Renal cortical epithelial cell (primary cell): Measurements from ENCODE around the gene HOXA2. TPM values are rescaled to one million over a fixed set of nuclear protein-coding genes. Genes with fewer than 3 reads are reported as not detected.
A peak's percentile ranks its signal among the peaks of the same experiment; 100 is the strongest.

Experiments
- DNase-seq: peaks from one replicate; pipeline ENCODE4 v3.0.0-alpha.2; 2011; ENCODE audit warnings: low read depth
- total RNA-seq: library from RNA; depleted of rRNA; stranded (reverse); fragments of >200 nt; gene quantifications from 2 replicates; pipeline ENCODE4 v1.2.3, GENCODE V29; 2014

The HOXA2 gene
- total RNA-seq = 0.35 and 1.9 TPM in 2 replicates

GRCh38 chr7:27102581-27103442, at the start of gene HOXA2:
HOXA2 (minus strand) TSS chr7:27102683; CDS start chr7:27102500, 183 bp downstream.
- DNase-seq = peak; percentile 71

GRCh38 chr7:27151341-27151930, 49.0 kb upstream of the HOXA2 start:
- no peak for DNase-seq

GRCh38 chr7:27150568-27151340, 48.3 kb upstream of the HOXA2 start:
- no peak for DNase-seq

GRCh38 chr7:27149842-27150567, 47.5 kb upstream of the HOXA2 start:
- DNase-seq = no peak

- DNase-seq = no peak
Observed at GRCh38 chr7:27148756-27149641, 46.5 kb upstream of the HOXA2 start.

- DNase-seq = no peak
Observed at GRCh38 chr7:27148031-27148755, 45.7 kb upstream of the HOXA2 start.

- no peak for DNase-seq
Observed at GRCh38 chr7:27147199-27148030, 44.9 kb upstream of the HOXA2 start, which contains the start of gene HOXA6. HOXA6 (minus strand) TSS chr7:27147774; CDS start chr7:27147749, 25 bp downstream.

GRCh38 chr7:27146491-27147198, 44.2 kb upstream of the HOXA2 start:
- DNase-seq = no peak

GRCh38 chr7:27145914-27146412, 43.5 kb upstream of the HOXA2 start:
- no peak for DNase-seq

GRCh38 chr7:27145165-27145913, 42.9 kb upstream of the HOXA2 start:
- no peak for DNase-seq

- DNase-seq = no peak
Observed at GRCh38 chr7:27144781-27145164, 42.3 kb upstream of the HOXA2 start.

GRCh38 chr7:27143950-27144780, 41.7 kb upstream of the HOXA2 start:
- DNase-seq = no peak

GRCh38 chr7:27143023-27143949, 40.8 kb upstream of the HOXA2 start, which contains the start of gene HOXA5:
HOXA5 (minus strand) TSS chr7:27143681; CDS start chr7:27143607, 74 bp downstream.
- DNase-seq = peak; percentile 98

- DNase-seq = no peak
Observed at GRCh38 chr7:27142580-27143022, 40.1 kb upstream of the HOXA2 start.

- no peak for DNase-seq
Observed at GRCh38 chr7:27141923-27142579, 39.6 kb upstream of the HOXA2 start.
